HG03442 (cell line): ENCODE data around the gene RPL32.
"Not testable (repeated sequence)": the region's sequence is repeated elsewhere in the genome, so short reads cannot be mapped to it uniquely, and the experiment has no call there.

Source experiments
- ATAC-seq: cut with Tn5 transposase; IDR thresholded peaks from one replicate; pipeline ENCODE4 v1.9.1; 2021; ENCODE audit warnings: mild to moderate bottlenecking, moderate library complexity; ENCODE audit not compliant: unreplicated experiment

RPL32 gene

DNA sequence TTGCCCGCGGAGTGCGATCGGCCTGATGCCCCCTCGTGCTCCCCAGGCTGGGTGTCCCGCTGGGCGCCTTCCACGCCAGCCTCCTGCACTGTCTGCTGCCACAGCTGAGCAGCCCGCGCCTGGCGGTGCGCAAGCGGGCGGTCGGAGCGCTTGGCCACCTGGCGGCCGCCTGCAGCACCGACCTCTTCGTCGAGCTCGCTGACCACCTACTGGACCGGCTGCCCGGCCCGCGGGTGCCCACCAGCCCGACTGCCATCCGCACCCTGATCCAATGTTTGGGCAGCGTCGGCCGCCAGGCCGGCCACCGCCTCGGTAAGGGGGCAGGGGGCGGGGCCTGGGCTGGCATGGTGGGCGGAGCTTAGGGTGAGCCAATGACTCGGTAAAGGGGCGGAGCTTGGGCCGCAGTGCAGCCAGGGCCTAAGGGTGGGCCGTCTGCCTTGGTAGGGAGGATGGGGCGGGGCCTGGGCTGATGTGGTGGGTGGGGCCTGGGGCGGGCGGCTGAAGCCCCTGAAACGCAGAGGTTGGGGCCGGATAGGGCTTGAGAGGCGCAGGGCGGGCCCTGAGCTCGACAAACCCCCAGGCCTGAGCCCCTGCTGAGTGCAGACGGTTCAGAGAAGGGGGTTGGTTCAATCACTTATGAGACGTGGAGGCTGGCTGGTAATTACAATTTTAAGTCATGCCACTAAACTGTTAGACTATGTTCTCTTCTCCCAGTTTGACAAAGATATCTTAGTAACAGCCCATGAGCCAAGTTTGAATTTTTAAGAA, 31.2 kb downstream of the RPL32 start:
- peak; percentile 97 for ATAC-seq

DNA sequence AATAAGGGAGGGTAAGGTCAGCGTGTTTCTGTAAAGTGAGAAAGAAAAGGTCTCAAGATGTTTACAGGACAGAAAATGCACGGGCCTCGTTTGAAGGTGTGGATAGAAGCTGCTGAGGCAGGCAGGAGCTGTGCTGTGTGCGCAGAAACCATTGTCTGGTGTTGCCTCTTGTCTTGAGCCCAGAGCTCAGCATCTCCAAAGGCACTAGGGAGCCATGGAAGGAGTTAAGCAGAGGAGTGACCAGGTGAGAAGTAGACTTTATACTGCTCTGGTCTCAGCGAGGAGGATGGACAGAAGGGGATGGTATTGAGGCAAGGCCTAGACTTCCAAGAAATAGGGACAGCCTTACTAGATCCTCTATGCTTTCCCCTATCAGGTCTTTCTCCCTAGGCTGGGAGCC, 31.9 kb downstream of the RPL32 start:
- ATAC-seq, result no peak

DNA sequence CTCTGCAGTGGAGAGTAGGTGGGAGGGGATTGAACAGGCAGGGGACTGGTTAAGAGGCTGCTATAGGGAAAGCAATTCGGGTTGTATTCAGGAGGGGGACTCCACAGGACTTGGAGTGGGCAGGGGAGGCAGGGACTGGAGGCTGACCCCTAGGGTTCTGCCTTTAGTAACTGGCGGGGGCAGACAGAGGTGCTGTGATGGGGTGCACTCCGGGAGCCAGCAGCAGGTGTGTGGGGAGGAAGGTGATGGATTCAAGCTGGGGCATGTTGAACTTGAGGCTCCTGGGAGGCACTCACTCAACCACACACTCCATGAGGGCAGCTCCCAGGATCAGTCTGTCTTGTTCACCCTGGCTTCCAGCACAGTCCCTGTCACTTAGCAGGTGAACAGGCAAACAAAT, 32.4 kb downstream of the RPL32 start:
- no peak for ATAC-seq

DNA sequence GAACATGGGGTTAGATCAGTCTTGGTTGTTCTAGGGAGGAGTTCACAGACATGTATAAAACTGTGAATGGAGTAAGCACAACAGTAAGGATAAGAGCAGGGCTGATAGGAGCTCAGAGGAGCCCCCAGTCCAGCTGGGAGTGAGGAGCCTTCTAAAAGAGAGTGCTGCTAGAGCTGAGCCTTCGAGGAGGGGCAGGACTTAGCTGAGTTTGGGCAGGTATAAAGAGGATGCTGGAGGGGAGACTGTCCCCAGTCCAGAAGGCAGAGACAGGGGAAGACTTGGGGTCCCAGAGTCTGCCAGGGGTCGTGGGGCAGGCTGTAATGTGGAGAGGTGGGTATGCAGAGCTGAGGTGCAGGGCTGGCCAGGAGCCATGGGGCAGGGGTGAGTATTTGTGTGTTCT, 32.8 kb downstream of the RPL32 start:
- no peak for ATAC-seq

DNA sequence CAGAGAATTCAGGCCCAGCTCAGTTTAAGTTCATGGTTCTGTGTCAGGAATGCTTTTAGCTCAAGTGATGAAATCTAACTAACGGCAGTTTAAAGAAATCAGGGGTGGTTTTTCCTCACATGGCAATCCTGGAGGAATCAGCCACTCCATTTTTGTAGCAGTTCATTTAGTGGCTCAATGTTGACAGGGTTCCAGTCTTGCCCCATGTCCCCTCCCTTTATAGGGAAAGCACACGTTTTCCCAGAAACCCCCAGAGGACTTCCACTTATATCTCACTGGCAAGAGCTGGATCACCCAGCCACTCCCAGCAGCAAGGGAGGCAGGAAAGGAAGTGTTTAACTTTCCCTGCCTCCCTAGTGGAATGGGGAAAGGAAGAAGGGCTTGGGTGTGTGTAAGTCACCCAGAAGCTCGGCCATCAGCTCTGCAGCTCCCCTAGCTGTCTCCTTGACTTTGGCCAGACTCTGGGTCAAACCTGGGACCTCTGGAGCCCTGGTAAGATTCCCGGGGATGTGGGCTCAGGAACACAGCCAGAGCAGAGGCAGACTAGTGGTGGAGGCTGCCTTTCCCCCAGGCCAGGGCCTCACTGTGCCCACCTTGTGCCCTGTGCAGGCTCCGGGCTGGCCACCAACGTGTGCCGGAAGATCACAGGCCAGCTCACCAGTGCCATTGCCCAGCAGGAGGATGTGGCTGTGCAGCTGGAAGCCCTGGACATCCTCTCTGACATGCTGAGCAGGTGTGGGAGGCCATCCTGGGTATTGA, 33.6 kb downstream of the RPL32 start:
- ATAC-seq, result no peak

DNA sequence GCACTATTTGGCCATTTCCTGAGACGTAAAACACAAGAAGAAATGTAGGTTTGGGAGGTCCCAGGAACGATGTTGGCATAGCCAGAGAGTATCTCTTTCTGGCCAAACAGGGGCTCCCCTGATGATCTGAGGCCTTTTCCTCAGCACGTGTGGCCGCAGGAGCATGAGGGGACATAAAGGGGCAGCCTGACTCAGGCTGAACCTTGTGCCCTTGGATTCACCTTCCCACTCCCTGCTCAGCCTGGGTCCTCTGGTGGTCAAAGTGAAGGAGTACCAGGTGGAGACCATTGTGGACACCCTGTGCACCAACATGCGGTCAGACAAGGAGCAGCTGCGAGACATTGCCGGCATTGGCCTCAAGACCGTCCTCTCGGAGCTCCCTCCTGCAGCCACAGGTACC, 34.3 kb downstream of the RPL32 start:
- ATAC-seq, result no peak

DNA sequence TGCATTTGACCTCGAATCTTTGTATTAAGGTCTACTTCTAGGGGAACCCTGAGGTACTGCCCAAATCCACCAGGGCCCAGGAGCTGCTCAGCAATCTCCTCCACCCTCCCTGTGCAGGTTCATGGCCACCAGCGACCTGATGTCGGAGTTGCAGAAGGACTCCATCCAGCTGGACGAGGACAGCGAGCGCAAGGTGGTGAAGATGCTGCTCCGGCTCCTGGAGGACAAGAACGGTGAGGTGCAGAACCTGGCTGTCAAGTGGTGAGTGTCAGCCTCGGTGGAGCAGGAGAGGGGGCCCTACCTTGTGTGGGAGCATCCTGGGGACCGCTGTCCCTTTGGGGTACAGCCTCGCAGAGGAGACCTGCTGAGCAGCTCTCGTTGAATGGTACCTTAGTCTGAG, 38.0 kb downstream of the RPL32 start:
- ATAC-seq, result no peak

DNA sequence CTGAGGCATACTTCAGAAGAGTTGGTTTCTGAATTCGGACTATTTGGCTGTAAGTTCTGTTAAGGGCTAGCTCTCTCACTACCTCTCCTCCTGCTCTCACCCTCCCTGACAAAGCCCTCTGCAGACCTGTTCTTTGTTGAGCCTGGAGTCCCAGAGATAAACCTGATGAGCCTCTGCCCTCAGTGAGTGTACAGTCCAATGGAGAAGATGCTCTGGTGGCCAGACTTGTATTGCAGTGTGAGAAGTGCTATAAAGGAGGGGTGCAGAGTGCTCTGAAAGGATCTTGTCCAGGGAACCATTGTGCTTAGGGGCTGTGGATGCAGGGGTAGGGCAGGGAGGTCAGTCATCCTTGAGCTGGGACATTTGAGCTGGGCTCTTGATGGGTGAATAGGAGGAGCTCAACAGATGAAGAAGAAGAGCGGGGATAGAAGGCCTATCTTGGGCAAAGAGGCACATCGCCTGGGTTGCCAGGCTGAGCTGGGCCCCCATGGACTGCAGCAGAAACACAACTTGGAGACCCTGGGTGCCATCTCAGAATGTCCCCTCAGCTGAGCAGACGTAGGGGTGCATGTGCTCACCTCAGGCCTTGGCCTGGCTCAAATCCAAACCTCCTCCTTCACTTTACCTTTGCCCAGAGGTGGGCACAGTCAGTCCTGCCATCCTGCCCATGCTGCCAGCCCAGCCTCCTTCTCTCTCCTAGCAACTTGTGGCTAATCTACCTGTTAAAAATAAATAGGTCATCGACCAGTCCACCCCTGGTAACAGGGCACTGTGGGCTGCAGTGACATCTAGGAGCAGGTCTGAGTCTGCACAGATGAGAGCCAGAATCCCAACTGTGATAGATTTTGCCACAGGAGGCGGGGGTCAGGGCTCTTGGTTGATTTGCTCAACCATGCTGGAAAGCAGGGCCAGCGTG, 41.6 kb downstream of the RPL32 start:
- ATAC-seq, result no peak

DNA sequence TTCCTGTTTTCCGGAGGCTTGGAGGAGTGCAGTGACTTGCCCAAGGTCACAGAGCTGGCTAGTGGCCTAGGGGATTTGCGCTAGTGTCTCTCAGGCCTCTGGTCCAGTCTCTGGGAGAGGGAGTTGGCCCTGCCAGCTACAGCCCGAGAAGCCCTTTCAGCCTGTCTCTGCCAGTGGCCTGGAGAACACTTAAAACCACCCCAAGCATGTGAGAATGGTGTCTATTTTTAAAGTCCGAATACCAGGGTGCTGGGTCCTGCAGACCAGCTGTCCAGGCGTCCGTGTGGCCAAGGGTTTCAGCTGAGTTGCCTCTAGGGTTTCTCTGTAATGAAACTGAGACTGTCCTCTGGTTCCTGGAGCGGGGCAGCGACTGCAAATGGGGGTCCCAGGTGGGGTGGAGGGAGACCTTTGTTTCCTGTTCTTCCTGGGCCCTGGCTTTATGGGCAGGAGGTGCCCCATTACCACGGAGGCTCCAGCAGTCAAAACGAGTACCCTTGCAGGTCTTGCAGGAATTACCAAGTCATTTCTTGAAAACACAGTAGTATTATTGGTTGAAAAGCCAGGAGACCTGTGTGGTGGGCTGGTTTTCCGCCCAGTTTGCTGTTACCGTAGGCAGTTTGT, 42.7 kb downstream of the RPL32 start:
- ATAC-seq, result no peak

DNA sequence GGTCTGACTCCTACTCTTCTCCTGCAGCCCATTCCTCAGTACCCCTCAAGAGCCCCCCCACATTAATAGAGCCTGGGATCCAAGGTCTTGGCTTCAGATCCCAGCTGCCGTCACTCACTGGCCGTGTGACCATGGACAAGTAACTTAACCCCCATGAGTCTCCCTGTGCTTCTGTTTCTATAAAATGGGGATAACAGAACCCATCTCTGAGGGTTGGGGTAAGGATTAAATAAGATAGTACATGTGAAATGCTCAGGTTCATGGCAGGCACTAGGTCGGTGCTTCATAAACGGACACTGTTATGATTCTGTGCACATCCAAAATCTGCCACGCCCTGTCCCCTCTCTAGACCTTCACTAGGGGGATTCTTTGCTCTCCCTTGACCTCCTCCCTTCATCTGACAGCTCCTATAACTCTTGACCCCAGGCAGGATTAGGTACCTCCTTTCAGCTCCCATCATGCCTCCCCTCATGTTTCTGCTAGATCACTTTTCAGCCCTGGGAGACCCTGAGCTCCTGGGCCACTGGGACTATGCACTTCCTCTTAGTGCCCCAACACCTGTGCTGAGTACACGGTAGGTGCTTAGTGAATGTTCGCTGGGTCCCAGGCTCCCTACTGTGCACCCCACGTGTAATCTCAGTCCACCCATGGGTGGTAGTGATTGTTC, 43.3 kb downstream of the RPL32 start:
- no peak for ATAC-seq

DNA sequence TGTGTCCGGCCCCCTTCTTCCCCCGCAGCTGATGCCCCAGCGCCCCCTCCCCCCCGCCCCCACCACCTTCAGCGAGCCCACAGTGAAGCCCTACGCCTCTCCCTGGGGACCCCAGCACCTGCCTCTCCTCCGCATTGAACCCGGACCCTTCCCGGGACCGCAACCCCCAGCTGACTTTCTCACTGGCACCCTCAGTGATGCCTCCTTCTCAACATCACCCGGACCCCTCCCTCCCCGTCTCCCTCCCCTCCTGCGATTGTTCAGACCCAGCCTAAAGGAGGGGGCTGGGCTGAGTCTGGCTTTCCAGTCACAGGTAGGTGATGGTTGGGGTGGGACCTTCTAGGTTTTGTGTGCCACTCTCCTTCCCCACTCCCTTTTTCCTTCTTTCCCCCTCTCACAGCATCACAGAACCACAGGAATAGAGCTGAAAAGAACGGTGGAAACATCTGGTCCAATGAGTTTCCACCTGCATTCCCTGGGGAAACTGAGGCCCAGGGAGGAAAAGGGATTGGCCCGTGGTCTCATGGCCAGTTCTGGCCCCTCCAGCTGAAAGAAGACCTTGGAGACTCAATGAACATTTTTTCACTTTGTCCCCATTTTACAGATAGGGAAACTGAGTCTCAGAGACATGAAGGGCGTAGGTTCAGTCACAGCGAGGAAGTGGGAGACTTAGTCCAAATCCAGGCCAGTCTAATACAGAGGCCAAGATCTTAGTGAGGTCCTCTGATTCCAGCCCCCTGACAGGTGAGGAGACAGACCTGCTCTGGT, 44.1 kb downstream of the RPL32 start:
- ATAC-seq, result no peak

DNA sequence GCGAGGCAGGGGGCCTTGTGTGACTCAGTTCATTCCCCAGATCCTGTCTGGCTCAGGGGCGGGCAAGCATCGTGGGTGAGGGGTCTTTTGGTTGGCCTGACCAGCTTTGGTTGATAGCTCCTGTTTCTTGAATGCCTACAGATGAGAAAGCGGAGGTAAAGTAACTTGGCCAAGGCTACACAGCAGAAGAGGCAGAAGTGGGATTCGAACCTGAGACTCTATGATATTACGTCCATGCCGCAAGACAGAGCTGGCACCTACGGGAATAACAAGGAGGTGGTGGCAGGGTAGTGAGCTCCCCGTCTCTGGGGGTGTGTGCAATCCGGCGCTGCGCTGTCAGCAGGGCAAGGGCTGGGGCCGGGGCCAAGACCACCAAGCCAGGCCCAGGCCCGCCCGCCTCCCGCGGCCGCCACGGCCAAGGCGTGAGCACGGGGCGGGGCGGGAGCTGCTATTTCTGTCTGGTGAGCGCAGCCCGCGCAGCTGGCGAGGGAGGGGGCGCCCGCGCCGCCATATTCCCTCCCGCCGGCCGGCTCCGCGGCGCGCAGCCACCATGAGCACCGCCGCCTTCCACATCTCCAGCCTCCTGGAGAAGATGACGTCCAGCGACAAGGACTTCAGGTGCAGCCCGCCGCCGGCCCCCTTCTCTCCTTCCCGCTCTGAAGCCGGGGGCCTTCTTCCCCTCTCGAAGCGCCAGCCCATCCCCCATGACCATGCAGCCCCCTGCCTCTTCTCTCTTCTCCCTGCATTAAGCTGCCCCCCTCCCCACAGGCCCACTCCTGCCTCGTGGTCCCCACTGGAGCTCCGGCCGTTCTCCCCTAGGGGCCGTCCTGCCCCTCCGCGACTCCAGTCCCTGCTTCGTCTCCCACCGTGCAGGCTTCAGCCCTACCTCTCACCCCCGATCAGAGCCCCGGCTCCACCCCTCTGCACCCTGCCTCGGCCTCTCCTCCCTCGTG, 44.9 kb downstream of the RPL32 start, which contains the start of gene CAND2:
Gene CAND2, plus strand, starts transcription at position 510 of the 953 bp plus-strand sequence. Its CDS starts 41 bp downstream, at position 551.
- no peak for ATAC-seq

DNA sequence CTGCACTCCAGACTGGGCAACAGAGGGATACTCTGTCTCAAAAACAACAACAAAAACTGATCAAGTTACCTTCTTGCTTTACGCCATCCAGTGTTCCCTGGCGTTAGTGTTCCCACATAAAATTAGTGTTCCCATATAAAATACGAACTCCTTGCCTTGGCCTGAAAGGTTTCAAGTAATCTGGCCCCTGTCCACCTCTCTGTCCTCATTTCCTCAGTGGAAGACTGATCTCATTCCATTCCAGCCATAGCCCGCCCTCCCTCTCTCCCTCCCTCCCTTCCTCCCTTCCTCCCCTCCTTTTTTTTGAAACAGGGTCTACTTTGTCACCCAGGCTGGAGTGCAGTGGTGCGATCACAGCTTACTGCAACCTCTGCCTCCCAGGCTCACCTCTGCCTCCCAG, 47.7 kb downstream of the RPL32 start:
- ATAC-seq, result no peak

DNA sequence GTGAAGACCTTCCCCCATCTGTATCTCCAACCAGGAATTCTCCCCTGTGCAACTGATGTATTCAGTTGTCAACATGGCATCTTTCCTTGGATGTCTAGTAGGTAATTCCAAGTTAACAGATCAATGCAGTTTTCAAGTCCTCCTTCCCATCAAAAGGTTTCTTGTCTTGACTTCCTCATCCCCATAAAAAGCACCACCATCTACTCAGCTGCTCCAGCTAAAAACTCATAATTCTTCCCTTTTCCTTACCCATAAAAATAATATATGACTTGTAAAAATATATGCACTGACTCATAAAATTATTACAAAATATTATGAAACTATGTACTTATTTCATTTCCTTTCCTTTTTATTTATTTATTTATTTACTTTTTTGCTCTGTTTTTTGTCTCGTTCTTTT, 49.9 kb downstream of the RPL32 start:
- ATAC-seq, result no peak

DNA sequence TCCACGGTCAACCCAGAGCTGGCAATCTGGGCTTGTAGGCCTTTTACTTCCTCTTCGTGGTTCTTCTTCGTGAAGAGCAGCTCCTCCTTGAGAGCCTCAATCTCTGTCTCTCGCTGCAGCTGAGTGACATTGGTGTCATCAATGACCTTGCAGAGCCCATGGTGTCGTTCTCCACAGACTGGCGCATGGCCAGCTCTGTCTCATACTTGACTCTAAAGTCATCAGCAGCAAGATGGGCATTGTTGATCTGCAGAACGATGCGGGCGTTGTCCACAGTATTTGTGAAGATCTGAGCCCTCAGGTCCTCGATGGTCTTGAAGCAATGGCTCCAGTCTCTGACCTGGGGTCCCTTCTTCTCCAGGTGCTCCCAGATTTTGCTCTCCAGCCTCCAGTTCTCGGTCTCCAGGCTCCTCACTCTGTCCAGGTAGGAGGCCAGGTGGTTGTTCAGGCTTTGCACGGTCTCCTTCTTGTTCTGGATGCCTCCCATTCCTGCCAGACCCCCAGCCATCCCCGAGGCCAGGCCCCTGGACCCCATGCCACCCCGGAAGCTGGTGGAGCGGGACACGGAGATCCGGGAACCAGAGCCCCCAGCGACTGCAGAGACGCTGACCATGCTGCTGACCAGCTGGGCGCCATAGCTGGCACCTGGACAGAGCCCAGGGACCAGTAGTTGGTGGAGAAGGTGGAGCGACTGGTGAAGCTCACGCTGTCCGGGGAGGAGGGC, 53.2 kb downstream of the RPL32 start:
- not testable (repeated sequence) for ATAC-seq

DNA sequence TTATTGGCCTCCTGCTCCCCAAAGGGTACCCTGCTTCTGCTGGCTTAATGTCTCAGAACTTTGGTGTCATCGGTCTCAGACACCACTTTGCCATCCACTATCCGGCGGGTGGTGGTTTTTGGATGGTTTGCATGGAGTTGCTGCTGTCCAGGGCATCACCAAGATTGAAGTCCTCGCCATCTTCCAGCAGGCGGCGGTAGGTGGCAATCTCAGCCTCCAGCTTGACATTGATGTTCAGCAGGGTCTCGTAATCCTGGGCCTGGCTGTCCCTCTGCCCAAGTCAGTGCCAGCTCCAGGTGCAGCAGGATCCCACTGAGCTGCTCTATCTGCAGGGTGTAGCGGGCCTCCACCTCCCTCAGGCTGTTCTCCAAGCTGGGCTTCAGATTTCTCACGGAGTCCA, 54.0 kb downstream of the RPL32 start:
- ATAC-seq, result not testable (repeated sequence)

DNA sequence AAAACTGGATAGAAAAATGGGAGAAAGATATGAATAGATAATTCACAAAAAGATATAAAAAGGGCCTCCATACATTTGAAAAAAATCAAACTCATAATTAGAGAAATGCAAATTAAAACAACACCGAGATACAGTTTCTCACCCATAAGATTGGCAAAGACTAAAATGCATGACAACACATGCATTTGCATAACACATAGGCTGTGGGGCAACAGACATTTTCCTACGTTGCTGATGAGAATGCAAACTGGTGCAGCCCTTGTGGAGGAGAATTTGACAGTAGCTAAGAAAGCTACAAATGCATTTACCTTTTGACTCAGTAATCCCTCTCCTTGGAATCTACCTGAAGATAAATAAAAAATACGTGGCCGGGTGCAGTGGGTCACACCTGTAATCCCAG, 56.3 kb downstream of the RPL32 start:
- no peak for ATAC-seq
